ENCODE measurements around the gene PRKAG2. TPM values are rescaled to one million over a fixed set of nuclear protein-coding genes. Genes with fewer than 3 reads are reported as not detected.

Gene PRKAG2
- total and polyA plus RNA-seq, 10 donors, result 15.8 to 50.9 (median 32.8) TPM

DNA sequence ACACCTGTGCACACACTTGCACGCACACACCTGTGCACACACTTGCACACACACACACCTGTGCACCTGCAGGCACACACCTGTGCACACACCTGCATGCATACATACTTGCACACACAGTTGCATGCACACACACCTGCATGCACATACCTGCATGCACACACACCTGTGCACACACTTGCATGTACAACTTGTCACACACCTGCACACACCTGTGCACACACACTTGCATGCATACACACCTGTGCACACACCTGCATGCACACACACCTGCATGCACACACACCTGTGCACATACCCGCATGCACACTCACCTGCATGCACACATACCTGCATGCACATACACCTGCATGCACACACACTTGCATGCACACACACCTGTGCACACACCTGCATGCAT is 207.2 kb downstream of the PRKAG2 start:
- peaks cover 0 to 12% (median 2%) of the 10 kb centered on the region in 6 donors for H3K4me1 ChIP-seq
- H3K9me3 ChIP-seq, result peaks cover 0 to 26% (median 9%) of the 10 kb centered on the region in 8 donors
- intact Hi-C loops (cut with DNase I; ENCODE audit: low total_unique reads), result no loop called here
- TF ChIP-seq, protein P1, sequence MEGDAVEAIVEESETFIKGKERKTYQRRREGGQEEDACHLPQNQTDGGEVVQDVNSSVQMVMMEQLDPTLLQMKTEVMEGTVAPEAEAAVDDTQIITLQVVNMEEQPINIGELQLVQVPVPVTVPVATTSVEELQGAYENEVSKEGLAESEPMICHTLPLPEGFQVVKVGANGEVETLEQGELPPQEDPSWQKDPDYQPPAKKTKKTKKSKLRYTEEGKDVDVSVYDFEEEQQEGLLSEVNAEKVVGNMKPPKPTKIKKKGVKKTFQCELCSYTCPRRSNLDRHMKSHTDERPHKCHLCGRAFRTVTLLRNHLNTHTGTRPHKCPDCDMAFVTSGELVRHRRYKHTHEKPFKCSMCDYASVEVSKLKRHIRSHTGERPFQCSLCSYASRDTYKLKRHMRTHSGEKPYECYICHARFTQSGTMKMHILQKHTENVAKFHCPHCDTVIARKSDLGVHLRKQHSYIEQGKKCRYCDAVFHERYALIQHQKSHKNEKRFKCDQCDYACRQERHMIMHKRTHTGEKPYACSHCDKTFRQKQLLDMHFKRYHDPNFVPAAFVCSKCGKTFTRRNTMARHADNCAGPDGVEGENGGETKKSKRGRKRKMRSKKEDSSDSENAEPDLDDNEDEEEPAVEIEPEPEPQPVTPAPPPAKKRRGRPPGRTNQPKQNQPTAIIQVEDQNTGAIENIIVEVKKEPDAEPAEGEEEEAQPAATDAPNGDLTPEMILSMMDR (IDR thresholded peaks at IDR 0.05 in 8 of 11, conservative IDR thresholded peaks at IDR 0.05 in 3 of 11), result no peak
- TF ChIP-seq POLR2AphosphoS5 (IDR thresholded peaks at IDR 0.05), result no peak
- no peak for TF ChIP-seq POLR2A (IDR thresholded peaks at IDR 0.05)
- peaks cover 0 to 49% (median 2%) of the 10 kb centered on the region in 6 donors for H3K36me3 ChIP-seq
- no peaks in the 10 kb centered on the region for H3K27me3 ChIP-seq (replicated peaks in 1 of 7)
- H3K4me3 ChIP-seq, result no peak overlapping the region
- no peak overlapping the region for H3K27ac ChIP-seq
- WGBS, 5 donors, result 73 to 100% (median 90%) methylated on average over 2 of the region's 2 CpGs
- no peak for DNase-seq

DNA sequence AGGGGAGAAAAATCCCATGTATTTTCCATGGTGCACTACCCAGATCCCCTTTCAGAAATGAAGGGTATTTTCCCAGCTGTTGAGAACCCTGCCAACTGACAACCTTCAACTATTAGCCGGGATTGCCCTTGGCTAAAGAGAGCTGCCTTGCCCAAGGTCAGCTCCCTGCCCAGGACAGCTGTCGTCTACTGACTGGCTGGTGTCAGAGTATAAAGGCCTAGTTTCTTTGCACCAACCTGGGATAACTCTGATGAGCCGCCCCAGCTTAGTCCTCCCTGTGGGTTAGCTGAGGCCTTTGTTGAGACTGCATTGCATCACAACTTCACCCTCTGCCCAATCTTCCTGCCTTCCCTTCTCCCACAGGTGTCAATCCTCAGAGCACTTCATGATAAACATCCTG is 210.0 kb downstream of the PRKAG2 start:
- Histone ChIP-seq H3K4me3 (no peak overlapping the region), H3K27ac (peak overlapping the region in 2 of 8 donors; percentile 61 to 63), H3K4me1 (peaks cover 0 to 10% (median 0%) of the 10 kb centered on the region in 6 donors), H3K9me3 (peaks cover 0 to 26% (median 9%) of the 10 kb centered on the region in 8 donors), H3K27me3 (replicated peaks in 1 of 7) (no peaks in the 10 kb centered on the region), H3K36me3 (peaks cover 0 to 29% (median 0%) of the 10 kb centered on the region in 6 donors)
- DNase-seq, result no peak
- WGBS, 5 donors, result 65 to 82% (median 77%) methylated on average over 3 of the region's 3 CpGs
- intact Hi-C loops (cut with DNase I; ENCODE audit: low total_unique reads), result no loop called here
- TF ChIP-seq POLR2AphosphoS5 (IDR thresholded peaks at IDR 0.05) (no peak), POLR2A (IDR thresholded peaks at IDR 0.05) (no peak)
- TF ChIP-seq, protein P1 (IDR thresholded peaks at IDR 0.05 in 8 of 11, conservative IDR thresholded peaks at IDR 0.05 in 3 of 11), result no peak

DNA sequence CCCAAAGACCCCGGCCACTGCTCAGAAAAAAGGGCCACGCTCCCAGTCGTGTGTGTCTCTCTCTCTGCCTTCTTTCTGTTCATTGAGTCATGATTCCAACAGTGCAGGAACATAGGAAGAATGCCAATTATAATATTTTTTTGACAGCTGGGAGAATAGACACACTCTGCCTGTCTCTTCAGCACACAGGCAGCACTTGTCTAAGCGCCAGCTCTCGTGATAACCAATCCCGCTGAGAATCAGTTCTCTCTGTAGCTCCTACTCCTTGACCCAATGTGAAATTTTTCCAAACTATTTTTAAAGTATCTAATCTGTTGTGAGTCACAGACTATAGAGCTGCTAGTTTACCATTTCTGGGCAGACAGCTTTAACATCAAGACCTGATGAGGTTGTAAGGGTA is 211.5 kb downstream of the PRKAG2 start:
- DNase-seq, result no peak
- Histone ChIP-seq H3K36me3 (peaks cover 0 to 29% (median 0%) of the 10 kb centered on the region in 6 donors), H3K27me3 (replicated peaks in 1 of 7) (no peaks in the 10 kb centered on the region), H3K9me3 (peaks cover 0 to 26% (median 9%) of the 10 kb centered on the region in 8 donors), H3K27ac (peak overlapping the region in 7 of 8 donors; percentile 17 to 63 (median 36)), H3K4me1 (peaks cover 0 to 10% (median 0%) of the 10 kb centered on the region in 6 donors), H3K4me3 (no peak overlapping the region)
- WGBS, 5 donors, result 77 to 92% (median 88%) methylated on average over 6 of the region's 6 CpGs
- intact Hi-C loops (cut with DNase I; ENCODE audit: low total_unique reads), result no loop called here
- TF ChIP-seq, protein P1 (IDR thresholded peaks at IDR 0.05 in 8 of 11, conservative IDR thresholded peaks at IDR 0.05 in 3 of 11), result no peak
- peak in 1 of 3 donors; percentile 26 for TF ChIP-seq POLR2AphosphoS5 (IDR thresholded peaks at IDR 0.05)

DNA sequence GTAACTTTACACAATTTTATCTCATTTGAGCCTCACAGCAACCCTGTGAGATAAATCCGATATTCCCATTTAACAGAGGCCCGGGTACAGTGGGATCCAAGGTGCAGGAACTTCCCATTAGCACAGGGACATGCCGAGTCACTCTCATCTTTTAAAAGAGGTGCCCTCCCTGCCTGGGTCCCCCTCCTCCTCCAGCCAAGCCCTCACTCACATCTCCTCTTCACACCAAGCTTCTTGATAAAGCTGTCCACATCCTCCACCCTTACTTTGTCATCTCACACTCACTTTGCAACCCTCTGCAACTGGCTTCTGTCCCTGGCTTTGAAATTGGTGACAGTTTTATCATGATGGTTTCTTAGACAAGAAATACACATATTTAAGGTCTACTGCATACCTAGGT is 212.6 kb downstream of the PRKAG2 start:
- Histone ChIP-seq H3K27ac (no peak overlapping the region), H3K27me3 (replicated peaks in 1 of 7) (no peaks in the 10 kb centered on the region), H3K4me1 (peaks cover 0 to 10% (median 0%) of the 10 kb centered on the region in 6 donors), H3K36me3 (peaks cover 0 to 29% (median 0%) of the 10 kb centered on the region in 6 donors), H3K4me3 (no peak overlapping the region), H3K9me3 (peaks cover 0 to 26% (median 9%) of the 10 kb centered on the region in 8 donors)
- TF ChIP-seq POLR2AphosphoS5 (IDR thresholded peaks at IDR 0.05) (no peak), POLR2A (IDR thresholded peaks at IDR 0.05) (no peak)
- TF ChIP-seq, protein P1 (IDR thresholded peaks at IDR 0.05 in 8 of 11, conservative IDR thresholded peaks at IDR 0.05 in 3 of 11), result no peak
- no peak for DNase-seq
- intact Hi-C loops (cut with DNase I; ENCODE audit: low total_unique reads), result no loop called here
- WGBS, 5 donors, result 82 to 94% (median 88%) methylated on average over 3 of the region's 3 CpGs
